ENCODE data around the gene ARHGAP31.
A peak's percentile ranks its signal among the peaks of the same experiment; 100 is the strongest.
"Not testable (repeated sequence)": the region's sequence is repeated elsewhere in the genome, so short reads cannot be mapped to it uniquely, and the experiment has no call there.

ARHGAP31 gene

GRCh38 chr3:119295816-119296726, 1.9 kb downstream of the ARHGAP31 start:
- no peak for DNase-seq (ENCODE audit: low spot score)

- DNase-seq (ENCODE audit: low spot score) = no peak
Observed at GRCh38 chr3:119296727-119297122, 2.5 kb downstream of the ARHGAP31 start.

GRCh38 chr3:119297169-119297568, 3.0 kb downstream of the ARHGAP31 start:
- no peak for DNase-seq (ENCODE audit: low spot score)

GRCh38 chr3:119298565-119298941, 4.4 kb downstream of the ARHGAP31 start:
- DNase-seq (ENCODE audit: low spot score) = no peak

GRCh38 chr3:119300991-119301391, 6.8 kb downstream of the ARHGAP31 start:
- no peak for DNase-seq (ENCODE audit: low spot score)

- no peak for DNase-seq (ENCODE audit: low spot score)
Observed at GRCh38 chr3:119301662-119302061, 7.5 kb downstream of the ARHGAP31 start.

- DNase-seq (ENCODE audit: low spot score) = no peak
Observed at GRCh38 chr3:119302697-119303551, 8.7 kb downstream of the ARHGAP31 start.

GRCh38 chr3:119304201-119304713, 10.1 kb downstream of the ARHGAP31 start:
- DNase-seq (ENCODE audit: low spot score) = no peak

- no peak for DNase-seq (ENCODE audit: low spot score)
Observed at GRCh38 chr3:119305286-119305685, 11.1 kb downstream of the ARHGAP31 start.

- DNase-seq (ENCODE audit: low spot score) = not testable (repeated sequence)
Observed at GRCh38 chr3:119306378-119306777, 12.2 kb downstream of the ARHGAP31 start.

GRCh38 chr3:119308355-119308754, 14.2 kb downstream of the ARHGAP31 start:
- no peak for DNase-seq (ENCODE audit: low spot score)

GRCh38 chr3:119309591-119309990, 15.4 kb downstream of the ARHGAP31 start:
- DNase-seq (ENCODE audit: low spot score) = no peak

GRCh38 chr3:119310071-119310470, 15.9 kb downstream of the ARHGAP31 start:
- DNase-seq (ENCODE audit: low spot score) = peak; percentile 61

GRCh38 chr3:119311081-119311925, 17.1 kb downstream of the ARHGAP31 start:
- no peak for DNase-seq (ENCODE audit: low spot score)

- DNase-seq (ENCODE audit: low spot score) = no peak
Observed at GRCh38 chr3:119313461-119313860, 19.3 kb downstream of the ARHGAP31 start.

GRCh38 chr3:119314821-119315220, 20.6 kb downstream of the ARHGAP31 start:
- no peak for DNase-seq (ENCODE audit: low spot score)

- no peak for DNase-seq (ENCODE audit: low spot score)
Observed at GRCh38 chr3:119315600-119316312, 21.6 kb downstream of the ARHGAP31 start.

GRCh38 chr3:119316313-119316670, 22.1 kb downstream of the ARHGAP31 start:
- DNase-seq (ENCODE audit: low spot score) = no peak

- DNase-seq (ENCODE audit: low spot score) = no peak
Observed at GRCh38 chr3:119318876-119319275, 24.7 kb downstream of the ARHGAP31 start.

- DNase-seq (ENCODE audit: low spot score) = no peak
Observed at GRCh38 chr3:119319311-119319710, 25.1 kb downstream of the ARHGAP31 start.

GRCh38 chr3:119320785-119321184, 26.6 kb downstream of the ARHGAP31 start:
- not testable (repeated sequence) for DNase-seq (ENCODE audit: low spot score)
